Measurements from ENCODE around the gene MAST4.

MAST4 gene

GRCh38 chr5:67193439-67193807, 597.2 kb downstream of the MAST4 start:
- CTCF ChIA-PET = interaction anchor here (2.0 kb wide), 1 partner anchor 15 kb away, joined by 4 read pairs; no protein-coding TSS in a partner anchor

DNA sequence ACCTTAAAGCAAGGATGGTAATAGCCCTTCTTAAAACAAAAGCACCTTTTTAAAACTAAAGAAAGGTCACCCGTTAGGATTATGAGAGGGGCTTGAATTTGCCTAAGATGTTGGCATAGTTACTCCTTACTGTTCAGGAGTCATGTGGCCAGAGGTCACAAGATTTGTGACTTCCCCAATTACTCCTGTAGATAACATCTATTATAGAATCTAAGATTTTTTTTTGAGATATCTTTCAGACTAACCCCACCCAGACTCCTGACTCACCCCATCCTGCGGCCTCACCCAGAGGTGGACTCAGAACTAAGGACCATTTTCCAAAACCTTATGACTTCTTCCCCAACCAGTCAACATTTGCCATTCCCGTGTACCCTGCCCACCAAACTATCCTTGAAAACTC, 598.0 kb downstream of the MAST4 start:
- H3K9me3 Mint-ChIP-seq = peaks cover 34% of the 10 kb centered on the region
- no peaks in the 10 kb centered on the region for H3K27me3 Mint-ChIP-seq
- peaks cover 59% of the 10 kb centered on the region for H3K4me1 Mint-ChIP-seq
- H3K36me3 Mint-ChIP-seq = peaks cover 37% of the 10 kb centered on the region
- no peak overlapping the region for H3K4me3 Mint-ChIP-seq
- DNase-seq = no peak
- H3K27ac Mint-ChIP-seq = no peak overlapping the region
- CTCF ChIA-PET = interaction anchor here (2.0 kb wide), 1 partner anchor 15 kb away, joined by 4 read pairs; no protein-coding TSS in a partner anchor

More at GRCh38 chr5:67193439-67193807, 597.2 kb downstream of the MAST4 start:
- peaks cover 26% of the 10 kb centered on the region for H3K9me3 Mint-ChIP-seq
- DNase-seq = no peak
- H3K27ac Mint-ChIP-seq = no peak overlapping the region
- peaks cover 32% of the 10 kb centered on the region for H3K36me3 Mint-ChIP-seq
- peaks cover 59% of the 10 kb centered on the region for H3K4me1 Mint-ChIP-seq
- no peaks in the 10 kb centered on the region for H3K27me3 Mint-ChIP-seq
- H3K4me3 Mint-ChIP-seq = no peak overlapping the region

GRCh38 chr5:67195406-67196275, 599.4 kb downstream of the MAST4 start:
- CTCF ChIA-PET = no interaction called here
- no peak for DNase-seq
- Mint-ChIP-seq H3K27me3 (no peaks in the 10 kb centered on the region), H3K4me3 (no peak overlapping the region), H3K36me3 (peaks cover 40% of the 10 kb centered on the region), H3K4me1 (peaks cover 67% of the 10 kb centered on the region), H3K27ac (no peak overlapping the region), H3K9me3 (peaks cover 41% of the 10 kb centered on the region)

GRCh38 chr5:67196537-67197059, 600.4 kb downstream of the MAST4 start, which contains the start of gene CD180:
TSS of gene CD180 (minus strand) at chr5:67196799. CDS start at chr5:67196641, 158 bp downstream.
- DNase-seq = no peak
- Mint-ChIP-seq H3K27me3 (no peaks in the 10 kb centered on the region), H3K36me3 (peaks cover 44% of the 10 kb centered on the region), H3K27ac (peak within 1 kb of the TSS; percentile 54), H3K4me1 (peaks cover 76% of the 10 kb centered on the region), H3K9me3 (peaks cover 46% of the 10 kb centered on the region), H3K4me3 (no peak within 1 kb of the TSS)
- CTCF ChIA-PET = no interaction called here

- Mint-ChIP-seq H3K9me3 (peaks cover 42% of the 10 kb centered on the region), H3K36me3 (peaks cover 45% of the 10 kb centered on the region), H3K4me1 (peaks cover 83% of the 10 kb centered on the region), H3K4me3 (no peak overlapping the region), H3K27me3 (no peaks in the 10 kb centered on the region), H3K27ac (no peak overlapping the region)
- CTCF ChIA-PET = no interaction called here
- no peak for DNase-seq
Observed at GRCh38 chr5:67197536-67197935, 601.3 kb downstream of the MAST4 start.

GRCh38 chr5:67198917-67199316, 602.7 kb downstream of the MAST4 start:
- CTCF ChIA-PET = no interaction called here
- H3K4me3 Mint-ChIP-seq = no peak overlapping the region

DNA sequence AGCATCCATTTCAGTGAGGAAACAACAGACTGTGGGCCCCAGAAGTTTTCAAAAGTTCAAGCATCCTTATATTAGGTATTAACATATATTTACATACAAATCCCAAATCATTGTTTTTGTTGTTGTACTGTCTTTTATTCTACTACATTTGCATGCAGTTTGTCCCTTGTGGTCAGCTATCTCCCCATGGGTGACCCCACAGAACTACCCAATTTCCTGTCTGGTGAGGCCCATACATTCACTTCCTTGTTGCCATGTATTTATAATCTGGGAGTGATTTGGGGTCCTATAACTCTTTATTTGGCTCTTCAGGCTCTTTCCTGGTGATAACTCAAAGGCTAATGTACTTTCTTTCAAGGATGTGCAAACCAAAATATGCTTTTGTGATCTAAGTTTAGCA, 603.7 kb downstream of the MAST4 start:
- H3K4me1 Mint-ChIP-seq = peaks cover 88% of the 10 kb centered on the region
- DNase-seq = no peak

More at GRCh38 chr5:67198917-67199316, 602.7 kb downstream of the MAST4 start:
- no peak overlapping the region for H3K27ac Mint-ChIP-seq
- H3K9me3 Mint-ChIP-seq = peaks cover 41% of the 10 kb centered on the region
- H3K36me3 Mint-ChIP-seq = peaks cover 44% of the 10 kb centered on the region
- H3K4me1 Mint-ChIP-seq = peaks cover 87% of the 10 kb centered on the region
- no peak for DNase-seq
- no peaks in the 10 kb centered on the region for H3K27me3 Mint-ChIP-seq

GRCh38 chr5:67200809-67201562, 604.8 kb downstream of the MAST4 start:
- CTCF ChIA-PET = no interaction called here
- no peak overlapping the region for H3K4me3 Mint-ChIP-seq
- DNase-seq = no peak
- H3K4me1 Mint-ChIP-seq = peaks cover 91% of the 10 kb centered on the region
- H3K27me3 Mint-ChIP-seq = no peaks in the 10 kb centered on the region
- peaks cover 27% of the 10 kb centered on the region for H3K9me3 Mint-ChIP-seq
- H3K27ac Mint-ChIP-seq = peak overlapping the region; percentile 49
- peaks cover 53% of the 10 kb centered on the region for H3K36me3 Mint-ChIP-seq

More for the DNA sequence above, 603.7 kb downstream of the MAST4 start:
- no peak overlapping the region for H3K27ac Mint-ChIP-seq
- CTCF ChIA-PET = no interaction called here
- peaks cover 45% of the 10 kb centered on the region for H3K36me3 Mint-ChIP-seq
- no peak overlapping the region for H3K4me3 Mint-ChIP-seq
- no peaks in the 10 kb centered on the region for H3K27me3 Mint-ChIP-seq
- peaks cover 34% of the 10 kb centered on the region for H3K9me3 Mint-ChIP-seq

GRCh38 chr5:67201897-67202549, 605.8 kb downstream of the MAST4 start:
- Mint-ChIP-seq H3K27ac (peak overlapping the region; percentile 24), H3K4me3 (no peak overlapping the region), H3K4me1 (peaks cover 93% of the 10 kb centered on the region), H3K36me3 (peaks cover 56% of the 10 kb centered on the region), H3K9me3 (peaks cover 27% of the 10 kb centered on the region), H3K27me3 (no peaks in the 10 kb centered on the region)
- DNase-seq = no peak
- CTCF ChIA-PET = no interaction called here

DNA sequence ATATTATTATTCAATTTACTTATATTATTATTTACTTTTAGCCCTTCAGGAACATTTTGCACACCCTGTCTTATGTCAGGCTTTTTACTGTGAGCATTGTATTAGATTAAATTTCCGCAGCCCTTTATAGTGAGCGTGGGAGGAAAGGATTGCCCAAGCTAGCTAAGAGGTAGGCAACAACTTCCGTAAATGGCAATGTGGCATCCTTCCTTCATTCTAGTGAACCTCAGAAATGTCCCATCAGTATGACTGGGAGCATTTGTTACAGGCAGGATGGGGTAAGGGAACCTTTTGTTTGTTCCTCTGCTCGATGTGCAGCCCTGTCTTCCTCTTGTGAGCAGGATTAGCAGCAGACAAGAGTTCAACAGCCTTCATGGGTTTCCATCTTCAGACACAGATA, 606.6 kb downstream of the MAST4 start:
- CTCF ChIA-PET = interaction anchor here (1.7 to 1.9 kb wide), 2 partner anchors 14 to 35 kb away, joined by 6 read pairs; no protein-coding TSS in a partner anchor
- H3K9me3 Mint-ChIP-seq = peaks cover 27% of the 10 kb centered on the region
- H3K27ac Mint-ChIP-seq = peak overlapping the region; percentile 85
- H3K36me3 Mint-ChIP-seq = peaks cover 53% of the 10 kb centered on the region
- DNase-seq = no peak
- H3K27me3 Mint-ChIP-seq = no peaks in the 10 kb centered on the region
- H3K4me3 Mint-ChIP-seq = no peak overlapping the region
- H3K4me1 Mint-ChIP-seq = peaks cover 94% of the 10 kb centered on the region

DNA sequence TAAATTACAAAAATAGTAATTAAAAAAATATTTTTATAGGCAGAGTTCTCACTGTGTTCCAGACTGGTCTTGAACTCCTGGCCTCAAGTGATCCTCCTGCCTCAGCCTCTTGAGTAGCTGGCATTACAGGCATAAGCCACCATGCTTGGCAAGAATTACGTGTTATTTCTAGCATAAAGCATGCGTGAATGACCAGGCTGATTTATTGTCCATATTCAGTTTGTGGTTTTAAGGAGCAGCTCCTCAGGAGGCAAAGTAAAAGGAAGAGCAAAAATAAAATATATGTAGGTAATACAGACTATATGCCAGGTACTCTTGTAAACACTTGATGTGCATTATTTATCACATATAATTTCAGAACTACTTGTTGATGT, 607.5 kb downstream of the MAST4 start:
- peaks cover 47% of the 10 kb centered on the region for H3K36me3 Mint-ChIP-seq
- H3K4me1 Mint-ChIP-seq = peaks cover 94% of the 10 kb centered on the region
- H3K27ac Mint-ChIP-seq = peak overlapping the region; percentile 93
- DNase-seq = no peak
- H3K9me3 Mint-ChIP-seq = peaks cover 20% of the 10 kb centered on the region
- no peaks in the 10 kb centered on the region for H3K27me3 Mint-ChIP-seq
- CTCF ChIA-PET = interaction anchor here (1.1 to 1.9 kb wide), 3 partner anchors 15 to 46 kb away, joined by 3 to 6 read pairs (median 6); no protein-coding TSS in a partner anchor
- H3K4me3 Mint-ChIP-seq = no peak overlapping the region

DNA sequence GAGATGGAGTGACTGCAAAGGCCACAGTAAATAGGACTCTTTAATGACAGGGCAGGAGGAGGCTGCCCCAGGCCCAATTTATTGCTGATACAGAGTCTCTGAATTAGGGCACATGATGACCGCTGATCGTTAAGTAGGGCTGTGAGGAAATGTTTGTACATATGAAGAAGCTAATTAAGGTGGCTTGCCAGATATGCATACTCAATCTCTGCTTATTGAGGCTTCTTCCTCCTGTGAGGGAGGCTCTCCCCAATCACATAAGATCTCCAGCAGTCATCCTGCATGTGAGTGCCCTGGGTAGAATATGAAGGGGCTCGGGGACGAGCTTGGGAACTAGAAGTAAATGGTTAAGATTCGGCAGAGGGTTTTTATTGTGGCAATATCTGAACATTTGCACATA, 608.6 kb downstream of the MAST4 start:
- Mint-ChIP-seq H3K4me3 (no peak overlapping the region), H3K36me3 (peaks cover 37% of the 10 kb centered on the region), H3K27ac (peak overlapping the region; percentile 93), H3K4me1 (peaks cover 95% of the 10 kb centered on the region), H3K9me3 (peaks cover 10% of the 10 kb centered on the region), H3K27me3 (no peaks in the 10 kb centered on the region)
- DNase-seq = no peak
- CTCF ChIA-PET = interaction anchor here (1.7 to 7.8 kb wide), 2 partner anchors 16 to 39 kb away, joined by 6 to 161 read pairs; no protein-coding TSS in a partner anchor

GRCh38 chr5:67205981-67206380, 609.8 kb downstream of the MAST4 start:
- Mint-ChIP-seq H3K27me3 (no peaks in the 10 kb centered on the region), H3K4me1 (peaks cover 94% of the 10 kb centered on the region), H3K4me3 (peak overlapping the region; percentile 4), H3K9me3 (peaks cover 6% of the 10 kb centered on the region), H3K36me3 (peaks cover 33% of the 10 kb centered on the region), H3K27ac (peak overlapping the region; percentile 93)
- no peak for DNase-seq
- CTCF ChIA-PET = interaction anchor here (1.8 to 7.8 kb wide), 4 partner anchors 10 to 217 kb away, joined by 7 to 161 read pairs (median 53); no protein-coding TSS in a partner anchor

Measured in activated naive CD4-positive, alpha-beta T cell treated with anti-CD3 and anti-CD28 coated beads, Interleukin-2, amount 10 ng/mL, durations not matched to agents 7 days and 5 days (primary cell).